GM23338 (cell line): ENCODE results near the gene NR3C1.

Experiments
- CREB1 ChIP-seq: fragments of 250-450 bp; sonication (Bioruptor Pico); IDR thresholded peaks from 2 replicates; pipeline ENCODE4 v1.5.0; 2020; ENCODE audit warnings: low read depth, mild to moderate bottlenecking, moderate library complexity
- CTCF ChIP-seq, 2 experiments: fragments of 200-600 bp in 1 of 2; sonication (generic) in 1 of 2; conservative IDR thresholded peaks; 2 replicates each; pipeline versions ENCODE4 v1.5.1 to v1.6.1; 2016 to 2017; ENCODE audit warnings: antibody characterized with exemption in 2 of 2, low read depth in 2 of 2, mild to moderate bottlenecking in 2 of 2, moderate library complexity in 1 of 2
- EZH2 ChIP-seq: fragments of 200-600 bp; sonication (generic); IDR thresholded peaks from one replicate; pipeline ENCODE4 v1.8.0; 2017; ENCODE audit warnings: antibody characterized with exemption, mild to moderate bottlenecking, low read depth; ENCODE audit not compliant: unreplicated experiment
- EZH2phosphoT487 ChIP-seq: fragments of 200-600 bp; sonication (generic); IDR thresholded peaks from one replicate; pipeline ENCODE4 v1.8.1; 2018; ENCODE audit warnings: antibody characterized with exemption; ENCODE audit not compliant: unreplicated experiment
- JUNB ChIP-seq: IDR thresholded peaks from one replicate; pipeline ENCODE4 v1.6.1; 2016; ENCODE audit warnings: antibody characterized with exemption; ENCODE audit not compliant: unreplicated experiment
- NANOG ChIP-seq: IDR thresholded peaks from 2 replicates; pipeline ENCODE4 v1.6.1; 2016; ENCODE audit warnings: antibody characterized with exemption, borderline replicate concordance
- POLR2AphosphoS5 ChIP-seq: IDR thresholded peaks from 2 replicates; pipeline ENCODE4 v1.6.1; 2016; ENCODE audit warnings: antibody characterized with exemption, low read depth
- REST ChIP-seq: IDR thresholded peaks from one replicate; pipeline ENCODE4 v1.6.1; 2018; ENCODE audit warnings: antibody characterized with exemption; ENCODE audit not compliant: unreplicated experiment
- STAT1 ChIP-seq: IDR thresholded peaks from one replicate; pipeline ENCODE4 v1.6.1; 2016; ENCODE audit warnings: antibody characterized with exemption; ENCODE audit not compliant: unreplicated experiment
- ZNF331 ChIP-seq: fragments of 250-450 bp; sonication (Bioruptor Pico); IDR thresholded peaks from 2 replicates; pipeline ENCODE4 v1.5.0; 2020; ENCODE audit warnings: low read depth, mild to moderate bottlenecking, moderate library complexity

- TF ChIP-seq CTCF (conservative IDR thresholded peaks at IDR 0.05; ENCODE audit: low read depth in 2 of 2): no peak
- TF ChIP-seq EZH2: no peak
- TF ChIP-seq POLR2AphosphoS5: no peak
- no peak for TF ChIP-seq REST
- no peak for TF ChIP-seq EZH2phosphoT487
- no peak for TF ChIP-seq NANOG
- TF ChIP-seq CREB1 (CRISPR knock-in tag): no peak
- no peak for TF ChIP-seq STAT1
- TF ChIP-seq JUNB: no peak
- no peak for TF ChIP-seq ZNF331 (CRISPR knock-in tag)
Observed at GRCh38 chr5:143337946-143338345, 65.5 kb downstream of the NR3C1 start.
